Measurements from ENCODE around the gene CALHM1. TPM values are rescaled to one million over a fixed set of nuclear protein-coding genes. Genes with fewer than 3 reads are reported as not detected.
A peak's percentile ranks its signal among the peaks of the same experiment; 100 is the strongest.

CALHM1 gene
- total RNA-seq, 3 donors from 2014 or later (not counting 1 experiment from before 2014, with no cell fraction given): 0.23 to 0.57 TPM; not detected in 1

DNA sequence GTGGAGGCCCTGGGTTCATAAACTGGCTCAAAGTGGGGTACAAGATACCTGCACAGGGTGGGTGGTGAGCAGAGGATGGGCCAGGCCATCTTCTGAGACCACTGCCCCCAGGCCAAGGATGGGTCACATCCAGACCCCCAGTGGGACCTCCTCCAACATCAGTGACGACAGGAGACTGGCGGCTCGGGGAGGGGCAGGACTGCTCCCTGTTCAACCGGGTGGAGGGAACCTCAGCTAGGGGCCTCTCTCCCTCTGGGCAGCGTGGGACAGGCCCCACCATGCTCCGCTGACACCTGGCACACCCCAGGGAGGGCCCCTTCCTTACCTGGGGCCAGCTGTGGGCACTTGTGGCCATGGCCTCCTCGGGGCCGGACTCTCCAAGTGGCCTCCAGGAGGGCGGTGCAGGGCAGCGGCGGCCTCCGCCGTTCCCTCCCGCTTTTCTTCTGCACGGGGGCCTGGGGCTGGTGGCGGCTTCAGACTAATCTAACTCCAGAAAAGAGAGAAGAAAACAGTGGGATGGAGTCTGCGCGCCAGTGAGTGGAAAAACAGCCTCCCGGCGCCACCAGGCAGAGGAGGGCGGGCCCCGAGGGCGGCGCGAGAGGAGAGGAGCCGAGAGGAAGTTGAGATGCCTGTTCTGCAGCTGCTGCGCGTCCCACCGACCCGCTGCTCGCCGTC, 6.7 kb downstream of the CALHM1 start, which contains the start of gene CALHM2:
CALHM2 (minus strand) TSS at position 540 of the 675 bp plus-strand sequence. CDS start 2,429 bp downstream, outside the sequence.
- intact Hi-C loops (cut with micrococcal nuclease): no loop called here
- Histone ChIP-seq H3K36me3 (ENCODE audit: control insufficient read depth, insufficient read depth, low read length) (peaks cover 25% of the 10 kb centered on the region), H3K4me3 (ENCODE audit: low read length) (peak within 1 kb of the TSS; percentile 85), H3K27ac (ENCODE audit: low read length) (peak within 1 kb of the TSS; percentile 65), H3K27me3 (ENCODE audit: control insufficient read depth, insufficient read depth, low read length) (no peaks in the 10 kb centered on the region), H3K4me1 (ENCODE audit: control insufficient read depth, insufficient read depth, low read length) (peaks cover 58% of the 10 kb centered on the region), H3K9me3 (ENCODE audit: control insufficient read depth, insufficient read depth, low read length) (no peaks in the 10 kb centered on the region)
- TF ChIP-seq, protein P1, sequence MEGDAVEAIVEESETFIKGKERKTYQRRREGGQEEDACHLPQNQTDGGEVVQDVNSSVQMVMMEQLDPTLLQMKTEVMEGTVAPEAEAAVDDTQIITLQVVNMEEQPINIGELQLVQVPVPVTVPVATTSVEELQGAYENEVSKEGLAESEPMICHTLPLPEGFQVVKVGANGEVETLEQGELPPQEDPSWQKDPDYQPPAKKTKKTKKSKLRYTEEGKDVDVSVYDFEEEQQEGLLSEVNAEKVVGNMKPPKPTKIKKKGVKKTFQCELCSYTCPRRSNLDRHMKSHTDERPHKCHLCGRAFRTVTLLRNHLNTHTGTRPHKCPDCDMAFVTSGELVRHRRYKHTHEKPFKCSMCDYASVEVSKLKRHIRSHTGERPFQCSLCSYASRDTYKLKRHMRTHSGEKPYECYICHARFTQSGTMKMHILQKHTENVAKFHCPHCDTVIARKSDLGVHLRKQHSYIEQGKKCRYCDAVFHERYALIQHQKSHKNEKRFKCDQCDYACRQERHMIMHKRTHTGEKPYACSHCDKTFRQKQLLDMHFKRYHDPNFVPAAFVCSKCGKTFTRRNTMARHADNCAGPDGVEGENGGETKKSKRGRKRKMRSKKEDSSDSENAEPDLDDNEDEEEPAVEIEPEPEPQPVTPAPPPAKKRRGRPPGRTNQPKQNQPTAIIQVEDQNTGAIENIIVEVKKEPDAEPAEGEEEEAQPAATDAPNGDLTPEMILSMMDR (IDR thresholded peaks at IDR 0.05): no peak
- H3K9me3 Mint-ChIP-seq: no peaks in the 10 kb centered on the region
- ATAC-seq: peak; percentile 75 to 87 (median 79)
- H3K27ac Mint-ChIP-seq: peak within 1 kb of the TSS; percentile 82 to 91
- H3K36me3 Mint-ChIP-seq: peaks cover 15% of the 10 kb centered on the region
- WGBS (ENCODE audit: insufficient coverage): 1% methylated on average over 32 of the region's 32 CpGs
- H3K4me3 Mint-ChIP-seq: peak within 1 kb of the TSS; percentile 96
- DNase-seq: peak; percentile 41 to 69
- H3K4me1 Mint-ChIP-seq: peaks cover 59 to 64% of the 10 kb centered on the region in 2 donors
- no peaks in the 10 kb centered on the region for H3K27me3 Mint-ChIP-seq (ENCODE audit: low read depth in 2 of 2)

GRCh38 chr10:103451091-103451813, 7.4 kb downstream of the CALHM1 start:
- Mint-ChIP-seq H3K27me3 (ENCODE audit: low read depth in 2 of 2) (no peaks in the 10 kb centered on the region), H3K4me3 (peak overlapping the region; percentile 96), H3K9me3 (no peaks in the 10 kb centered on the region), H3K27ac (peak overlapping the region; percentile 82 to 91), H3K4me1 (peaks cover 55 to 68% of the 10 kb centered on the region in 2 donors), H3K36me3 (peaks cover 15% of the 10 kb centered on the region)
- DNase-seq (peak; percentile 37 to 68), ATAC-seq (peak; percentile 50 to 73 (median 58))
- Histone ChIP-seq H3K4me3 (ENCODE audit: low read length) (peak overlapping the region; percentile 85), H3K4me1 (ENCODE audit: control insufficient read depth, insufficient read depth, low read length) (peaks cover 62% of the 10 kb centered on the region), H3K36me3 (ENCODE audit: control insufficient read depth, insufficient read depth, low read length) (peaks cover 32% of the 10 kb centered on the region), H3K9me3 (ENCODE audit: control insufficient read depth, insufficient read depth, low read length) (no peaks in the 10 kb centered on the region), H3K27me3 (ENCODE audit: control insufficient read depth, insufficient read depth, low read length) (no peaks in the 10 kb centered on the region), H3K27ac (ENCODE audit: low read length) (peak overlapping the region; percentile 65)
- WGBS (ENCODE audit: insufficient coverage): under 1% methylated on average over 14 of the region's 14 CpGs
- intact Hi-C loops (cut with micrococcal nuclease): no loop called here
- TF ChIP-seq, protein P1 (IDR thresholded peaks at IDR 0.05): no peak

GRCh38 chr10:103450201-103450695, 8.5 kb downstream of the CALHM1 start:
- TF ChIP-seq, protein P1 (IDR thresholded peaks at IDR 0.05): no peak
- intact Hi-C loops (cut with micrococcal nuclease): no loop called here
- Mint-ChIP-seq H3K9me3 (no peaks in the 10 kb centered on the region), H3K4me3 (peak overlapping the region; percentile 96), H3K27me3 (ENCODE audit: low read depth in 2 of 2) (no peaks in the 10 kb centered on the region), H3K4me1 (peaks cover 55 to 71% of the 10 kb centered on the region in 2 donors), H3K27ac (peak overlapping the region; percentile 82 to 91), H3K36me3 (peaks cover 15% of the 10 kb centered on the region)
- H3K27ac ChIP-seq (ENCODE audit: low read length): peak overlapping the region; percentile 65
- H3K36me3 ChIP-seq (ENCODE audit: control insufficient read depth, insufficient read depth, low read length): peaks cover 42% of the 10 kb centered on the region
- no peaks in the 10 kb centered on the region for H3K9me3 ChIP-seq (ENCODE audit: control insufficient read depth, insufficient read depth, low read length)
- H3K4me1 ChIP-seq (ENCODE audit: control insufficient read depth, insufficient read depth, low read length): peaks cover 62% of the 10 kb centered on the region
- ATAC-seq (no peak), DNase-seq (no peak)
- H3K27me3 ChIP-seq (ENCODE audit: control insufficient read depth, insufficient read depth, low read length): no peaks in the 10 kb centered on the region
- WGBS (ENCODE audit: insufficient coverage): 84% methylated on average over 12 of the region's 12 CpGs
- peak overlapping the region; percentile 85 for H3K4me3 ChIP-seq (ENCODE audit: low read length)
